Measurements from ENCODE around the gene TMIGD2. TPM values are rescaled to one million over a fixed set of nuclear protein-coding genes. Genes with fewer than 3 reads are reported as not detected.

Gene TMIGD2
- total and polyA plus RNA-seq, 2 experiments from 2014 or later: not detected

- H4K20me1 ChIP-seq (ENCODE audit: insufficient read depth, poor library complexity, severe bottlenecking): no peaks in the 10 kb centered on the region
- 98% methylated on average over 20 of the region's 28 CpGs for WGBS (ENCODE audit: low lambda C conversion rate, missing lambda C conversion rate)
- TF ChIP-seq CTCF (IDR thresholded peaks at IDR 0.05; ENCODE audit: poor library complexity) (no peak), EZH2 (IDR thresholded peaks at IDR 0.05; ENCODE audit: borderline replicate concordance) (no peak), EZH2phosphoT487 (IDR thresholded peaks at IDR 0.05; ENCODE audit: low read depth, severe bottlenecking, unreplicated experiment) (no peak)
- H3K4me2 ChIP-seq: no peak overlapping the region
- no peaks in the 10 kb centered on the region for H3K27me3 ChIP-seq
- H3K4me1 ChIP-seq (ENCODE audit: insufficient read depth): no peaks in the 10 kb centered on the region
- H3K9me3 ChIP-seq (ENCODE audit: low read depth): no peaks in the 10 kb centered on the region
- no peaks in the 10 kb centered on the region for H3K36me3 ChIP-seq (replicated peaks; ENCODE audit: insufficient read depth, low read depth)
- no peak overlapping the region for H3K27ac ChIP-seq
- no peak overlapping the region for H2AFZ ChIP-seq
- no peak for DNase-seq (ENCODE audit: low spot score)
- H3K4me3 ChIP-seq: no peak overlapping the region
- H3K9me2 ChIP-seq (replicated peaks; ENCODE audit: insufficient read depth): no peaks in the 10 kb centered on the region
- no peaks in the 10 kb centered on the region for H3K79me2 ChIP-seq
Measured at GRCh38 chr19:4258181-4258580, 44.0 kb downstream of the TMIGD2 start.

- Histone ChIP-seq H3K36me3 (replicated peaks; ENCODE audit: insufficient read depth, low read depth) (no peaks in the 10 kb centered on the region), H3K27me3 (no peaks in the 10 kb centered on the region), H3K79me2 (no peaks in the 10 kb centered on the region), H3K4me1 (ENCODE audit: insufficient read depth) (no peaks in the 10 kb centered on the region), H3K4me3 (no peak overlapping the region), H3K9me3 (ENCODE audit: low read depth) (no peaks in the 10 kb centered on the region), H3K9me2 (replicated peaks; ENCODE audit: insufficient read depth) (no peaks in the 10 kb centered on the region), H3K4me2 (no peak overlapping the region), H2AFZ (no peak overlapping the region), H4K20me1 (ENCODE audit: insufficient read depth, poor library complexity, severe bottlenecking) (no peaks in the 10 kb centered on the region), H3K27ac (no peak overlapping the region)
- WGBS (ENCODE audit: low lambda C conversion rate, missing lambda C conversion rate): 89% methylated on average over 6 of the region's 6 CpGs
- DNase-seq (ENCODE audit: low spot score): no peak
- TF ChIP-seq EZH2 (IDR thresholded peaks at IDR 0.05; ENCODE audit: borderline replicate concordance): no peak
- TF ChIP-seq CTCF (IDR thresholded peaks at IDR 0.05; ENCODE audit: poor library complexity): no peak
- no peak for TF ChIP-seq EZH2phosphoT487 (IDR thresholded peaks at IDR 0.05; ENCODE audit: low read depth, severe bottlenecking, unreplicated experiment)
Measured at GRCh38 chr19:4257025-4257424, 45.2 kb downstream of the TMIGD2 start.

GRCh38 chr19:4256563-4256962, 45.6 kb downstream of the TMIGD2 start:
- H3K36me3 ChIP-seq (replicated peaks; ENCODE audit: insufficient read depth, low read depth): no peaks in the 10 kb centered on the region
- WGBS (ENCODE audit: low lambda C conversion rate, missing lambda C conversion rate): 100% methylated on average over 4 of the region's 4 CpGs
- no peak for DNase-seq (ENCODE audit: low spot score)

More at GRCh38 chr19:4256563-4256962, 45.6 kb downstream of the TMIGD2 start:
- H3K9me3 ChIP-seq (ENCODE audit: low read depth): no peaks in the 10 kb centered on the region
- H3K4me3 ChIP-seq: no peak overlapping the region
- no peak for TF ChIP-seq EZH2phosphoT487 (IDR thresholded peaks at IDR 0.05; ENCODE audit: low read depth, severe bottlenecking, unreplicated experiment)
- no peak for TF ChIP-seq CTCF (IDR thresholded peaks at IDR 0.05; ENCODE audit: poor library complexity)
- no peak for TF ChIP-seq EZH2 (IDR thresholded peaks at IDR 0.05; ENCODE audit: borderline replicate concordance)
- H4K20me1 ChIP-seq (ENCODE audit: insufficient read depth, poor library complexity, severe bottlenecking): no peaks in the 10 kb centered on the region
- H3K4me1 ChIP-seq (ENCODE audit: insufficient read depth): no peaks in the 10 kb centered on the region
- no peaks in the 10 kb centered on the region for H3K27me3 ChIP-seq
- H3K4me2 ChIP-seq: no peak overlapping the region
- H2AFZ ChIP-seq: no peak overlapping the region
- H3K27ac ChIP-seq: no peak overlapping the region
- H3K79me2 ChIP-seq: no peaks in the 10 kb centered on the region
- H3K9me2 ChIP-seq (replicated peaks; ENCODE audit: insufficient read depth): no peaks in the 10 kb centered on the region
